ENCODE measurements around the gene LCN6.
A peak's percentile ranks its signal among the peaks of the same experiment; 100 is the strongest.
"Not testable (repeated sequence)": the region's sequence is repeated elsewhere in the genome, so short reads cannot be mapped to it uniquely, and the experiment has no call there.

Gene LCN6, protein sequence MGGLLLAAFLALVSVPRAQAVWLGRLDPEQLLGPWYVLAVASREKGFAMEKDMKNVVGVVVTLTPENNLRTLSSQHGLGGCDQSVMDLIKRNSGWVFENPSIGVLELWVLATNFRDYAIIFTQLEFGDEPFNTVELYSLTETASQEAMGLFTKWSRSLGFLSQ

DNA sequence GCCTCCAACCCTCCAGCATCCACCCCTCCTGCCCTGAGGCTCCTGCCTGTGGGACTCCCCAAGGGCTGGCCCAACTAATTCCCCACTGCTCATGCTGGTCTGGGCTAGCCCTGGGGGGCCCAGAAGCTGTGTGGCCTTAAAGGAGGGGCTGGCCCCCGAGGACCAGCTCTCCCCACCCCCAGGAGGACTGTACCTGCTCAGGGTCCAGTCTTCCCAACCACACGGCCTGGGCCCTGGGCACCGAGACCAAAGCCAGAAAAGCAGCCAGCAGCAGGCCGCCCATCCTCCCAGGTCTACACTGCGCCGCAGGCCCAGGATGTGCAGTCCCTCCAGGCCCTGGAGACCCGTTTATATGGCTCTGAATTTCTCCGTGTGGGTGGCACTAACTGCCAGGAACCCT is at the start of gene LCN6:
LCN6 (minus strand) TSS at position 325 of the 400 bp plus-strand sequence; CDS start at position 283, 42 bp downstream.
- DNase-seq (ENCODE audit: low spot score), result no peak

DNA sequence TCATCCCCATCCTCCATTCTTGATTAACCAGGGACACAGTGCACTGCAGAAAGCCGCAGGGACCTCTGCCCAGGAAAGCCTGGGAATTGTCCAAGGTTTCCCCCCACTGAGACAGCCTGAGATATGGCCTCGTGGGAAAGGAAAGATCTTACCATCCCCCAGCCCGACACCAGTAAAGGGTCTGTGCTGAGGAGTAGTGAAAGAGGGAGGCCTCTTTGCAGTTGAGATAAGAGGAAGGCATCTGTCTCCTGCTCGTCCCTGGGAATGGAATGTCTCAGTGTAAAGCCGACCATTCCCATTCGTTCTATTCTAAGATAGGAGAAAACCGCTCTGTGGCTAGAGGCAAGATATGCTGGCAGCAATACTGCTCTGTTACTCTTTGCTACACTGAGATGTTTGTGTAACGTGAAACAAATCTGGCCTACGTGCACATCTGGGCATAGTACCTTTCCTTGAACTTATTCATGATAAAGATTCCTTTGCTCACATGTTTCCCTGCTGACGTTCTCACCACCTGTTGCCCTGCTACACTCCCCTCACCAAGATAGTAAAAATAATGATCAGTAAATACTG is 48.5 kb upstream of the LCN6 start:
- not testable (repeated sequence) for DNase-seq (ENCODE audit: low spot score)

DNA sequence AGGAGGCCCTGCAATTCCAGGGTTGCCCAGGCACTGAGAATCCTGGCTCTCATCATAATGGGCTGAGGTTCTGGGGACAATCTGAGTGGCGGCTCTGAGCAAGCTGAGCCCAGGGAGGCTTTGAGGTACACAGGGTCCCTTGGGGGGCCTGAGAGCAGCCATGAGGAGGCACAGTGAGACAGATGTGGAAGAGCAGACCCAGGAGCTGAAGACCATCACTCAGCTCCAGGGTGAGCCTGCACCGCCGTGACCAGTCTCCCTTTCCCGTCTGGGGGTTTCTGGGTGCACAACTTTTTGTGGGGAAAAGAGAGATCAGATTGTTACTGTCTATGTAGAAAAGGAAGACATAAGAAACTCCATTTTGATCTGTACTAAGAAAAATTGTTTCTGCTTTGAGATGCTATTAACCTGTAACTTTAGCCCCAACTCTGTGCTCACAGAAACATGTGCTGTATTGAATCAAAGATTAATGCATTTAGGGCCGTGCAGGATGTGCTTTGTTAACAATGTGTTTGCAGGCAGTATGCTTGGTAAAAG is 48.0 kb upstream of the LCN6 start, which contains the start of gene CCDC183:
CCDC183 (plus strand) TSS at position 101 of the 537 bp plus-strand sequence; CDS start at position 161, 60 bp downstream.
- DNase-seq (ENCODE audit: low spot score), result no peak

DNA sequence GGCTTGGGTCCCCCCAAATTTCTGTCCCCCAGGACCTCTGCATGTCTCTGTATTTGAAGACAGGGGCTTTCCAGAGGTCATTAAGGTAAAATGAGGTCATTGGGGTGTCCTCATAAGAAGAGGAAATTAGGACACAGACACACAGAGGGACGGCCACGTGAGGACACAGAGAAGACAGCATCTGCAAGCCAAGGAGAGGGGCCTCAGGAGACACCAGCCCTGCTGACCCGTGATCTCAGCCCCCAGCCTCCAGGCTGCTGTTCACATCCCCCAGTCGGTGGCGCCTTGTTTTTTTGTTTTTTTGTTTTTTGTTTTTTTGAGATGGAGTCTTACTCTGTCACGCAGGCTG is 46.6 kb upstream of the LCN6 start:
- DNase-seq (ENCODE audit: low spot score), result no peak

DNA sequence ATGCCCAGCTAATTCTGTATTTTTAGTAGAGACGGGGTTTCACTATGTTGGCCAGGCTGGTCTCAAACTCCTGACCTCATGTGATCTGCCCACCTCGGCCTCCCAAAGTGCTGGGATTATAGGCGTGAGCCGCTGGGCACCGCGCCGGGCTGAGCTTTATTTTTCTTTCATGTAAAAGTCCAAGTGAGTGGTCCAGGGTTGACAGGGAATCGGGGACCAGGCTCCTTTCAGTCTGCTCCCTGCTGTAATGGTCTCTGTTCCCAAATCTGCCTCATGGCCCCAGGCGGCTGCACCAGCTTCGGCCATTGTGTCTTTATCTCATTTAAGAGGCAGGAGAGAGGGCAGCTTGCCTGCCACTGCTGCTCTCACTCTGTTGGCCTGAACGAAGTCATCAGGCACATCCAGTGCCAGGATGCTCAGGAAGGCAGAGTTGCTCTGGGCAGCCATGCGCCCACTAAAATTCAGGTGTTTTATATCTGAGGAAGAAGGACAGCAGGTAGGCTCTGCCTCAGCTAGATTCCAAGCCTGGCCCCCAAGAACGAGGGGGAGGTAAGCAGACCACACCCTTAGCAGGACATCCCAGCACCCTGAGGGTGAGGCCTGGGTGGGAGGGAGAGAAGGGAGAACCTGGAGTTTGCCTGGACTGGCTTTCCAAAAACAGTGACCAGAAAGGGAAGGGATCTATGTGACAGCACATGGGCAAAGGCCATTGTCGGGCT is 46.1 kb upstream of the LCN6 start:
- no peak for DNase-seq (ENCODE audit: low spot score)

DNA sequence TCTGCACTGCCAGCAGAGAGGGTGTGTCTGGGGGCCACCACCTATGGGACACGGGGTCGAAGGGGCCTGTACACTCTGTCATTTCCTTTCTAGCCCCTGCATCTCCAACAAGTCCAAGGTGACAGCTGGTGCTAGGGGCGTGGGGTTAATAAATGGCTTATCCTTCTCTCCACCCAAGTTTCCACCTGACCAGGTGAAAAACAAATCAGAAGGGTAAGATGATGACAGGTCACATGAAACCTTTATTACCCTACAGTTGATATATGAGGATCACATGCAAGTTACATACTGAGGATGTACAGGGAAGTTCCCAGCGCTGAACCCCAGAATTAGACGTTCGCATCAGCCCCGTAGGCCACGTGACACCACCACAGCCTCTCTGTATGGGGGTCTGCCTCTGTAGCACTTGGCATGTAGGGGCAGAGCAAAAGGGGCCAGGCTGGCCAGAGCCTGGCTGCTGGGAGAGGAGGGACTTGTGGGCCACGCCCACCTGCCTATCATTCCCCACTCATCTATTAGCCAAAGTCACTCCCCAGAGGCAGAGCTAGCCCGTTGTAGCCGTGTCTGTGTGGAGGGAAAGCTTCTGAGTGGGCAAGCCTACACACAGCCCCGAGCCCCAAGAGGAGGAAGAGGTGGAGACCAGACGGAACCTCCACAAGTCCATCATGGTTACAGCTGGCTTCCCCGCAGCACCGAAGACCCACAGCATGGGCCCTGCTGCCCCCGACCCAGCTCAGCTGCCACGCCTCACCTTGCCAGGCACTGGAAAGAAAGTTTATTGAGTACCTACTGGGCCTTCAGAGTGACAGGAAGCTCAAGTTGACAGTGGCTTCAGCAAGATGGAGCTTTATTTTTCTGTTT is 45.0 kb upstream of the LCN6 start:
- DNase-seq (ENCODE audit: low spot score), result peak; percentile 67

DNA sequence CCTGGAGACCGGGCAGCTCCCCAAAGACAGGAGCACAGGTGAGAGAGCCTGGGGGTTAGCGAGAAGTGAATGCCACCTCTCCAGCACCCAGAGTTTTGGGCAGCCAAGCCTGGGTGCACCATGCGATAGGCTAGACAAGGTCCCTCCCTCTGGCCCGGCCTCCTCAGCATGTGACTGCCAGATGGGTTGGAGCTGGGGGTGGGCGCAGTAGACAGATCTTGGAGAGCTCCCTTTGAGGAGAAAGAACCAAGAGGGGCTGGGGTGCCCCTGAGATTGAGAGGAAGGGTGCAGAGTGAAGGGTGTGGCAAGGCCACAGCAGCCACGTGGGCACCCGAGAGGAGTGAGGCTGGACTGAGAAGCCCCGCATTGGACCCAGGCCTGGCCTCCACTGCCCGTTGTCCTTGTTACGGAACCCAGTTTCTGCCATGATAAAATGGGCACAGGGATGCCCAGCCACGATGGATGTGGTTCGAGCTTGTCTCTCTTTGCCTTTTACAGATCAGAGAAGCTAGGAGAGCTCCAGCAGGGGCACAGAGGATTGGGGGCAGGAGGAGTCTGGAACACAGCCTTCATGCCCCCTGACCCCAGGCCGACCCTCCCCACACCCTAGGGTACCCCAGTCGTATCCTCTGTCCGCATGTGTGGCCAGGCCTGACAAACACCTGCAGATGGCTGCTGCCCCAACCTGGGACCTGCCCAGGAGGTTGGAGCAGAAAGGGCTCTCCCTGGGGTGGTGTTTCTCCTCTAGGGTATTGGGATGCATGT is 44.2 kb upstream of the LCN6 start:
- no peak for DNase-seq (ENCODE audit: low spot score)

DNA sequence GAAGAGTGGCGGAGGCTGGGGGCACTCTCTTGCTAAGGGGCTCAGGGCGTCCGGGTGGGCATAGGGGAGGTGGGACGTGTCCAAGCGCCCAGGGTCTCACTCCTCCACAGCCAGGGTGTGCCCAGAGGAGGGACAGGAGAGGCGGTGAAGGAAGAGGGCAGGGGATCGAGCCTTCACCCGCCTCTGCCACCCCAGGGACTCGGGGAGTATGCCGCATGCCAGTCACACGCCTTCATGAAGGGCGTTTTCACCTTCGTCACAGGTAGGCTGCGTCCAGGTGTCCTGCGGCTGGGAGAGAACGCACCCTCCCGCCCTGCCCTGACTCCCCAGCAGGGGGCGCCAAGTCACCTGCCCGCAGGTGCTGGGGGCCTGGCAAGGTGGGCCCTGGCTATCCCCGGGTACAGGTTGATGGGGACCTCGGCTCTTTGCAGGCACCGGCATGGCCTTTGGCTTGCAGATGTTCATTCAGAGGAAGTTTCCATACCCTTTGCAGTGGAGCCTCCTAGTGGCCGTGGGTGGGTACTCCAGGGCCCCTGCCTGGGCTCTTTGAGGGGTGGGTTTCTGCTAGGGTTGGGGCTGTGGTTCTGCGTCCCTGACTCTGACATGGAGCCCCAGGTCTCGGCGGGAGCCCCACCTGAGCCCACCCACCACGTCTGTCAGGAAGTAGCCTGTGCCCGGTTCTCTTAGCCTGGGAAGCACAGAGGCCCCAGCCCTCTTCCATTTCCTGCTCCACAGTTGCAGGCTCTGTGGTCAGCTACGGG is 43.4 kb upstream of the LCN6 start:
- peak; percentile 67 for DNase-seq (ENCODE audit: low spot score)

DNA sequence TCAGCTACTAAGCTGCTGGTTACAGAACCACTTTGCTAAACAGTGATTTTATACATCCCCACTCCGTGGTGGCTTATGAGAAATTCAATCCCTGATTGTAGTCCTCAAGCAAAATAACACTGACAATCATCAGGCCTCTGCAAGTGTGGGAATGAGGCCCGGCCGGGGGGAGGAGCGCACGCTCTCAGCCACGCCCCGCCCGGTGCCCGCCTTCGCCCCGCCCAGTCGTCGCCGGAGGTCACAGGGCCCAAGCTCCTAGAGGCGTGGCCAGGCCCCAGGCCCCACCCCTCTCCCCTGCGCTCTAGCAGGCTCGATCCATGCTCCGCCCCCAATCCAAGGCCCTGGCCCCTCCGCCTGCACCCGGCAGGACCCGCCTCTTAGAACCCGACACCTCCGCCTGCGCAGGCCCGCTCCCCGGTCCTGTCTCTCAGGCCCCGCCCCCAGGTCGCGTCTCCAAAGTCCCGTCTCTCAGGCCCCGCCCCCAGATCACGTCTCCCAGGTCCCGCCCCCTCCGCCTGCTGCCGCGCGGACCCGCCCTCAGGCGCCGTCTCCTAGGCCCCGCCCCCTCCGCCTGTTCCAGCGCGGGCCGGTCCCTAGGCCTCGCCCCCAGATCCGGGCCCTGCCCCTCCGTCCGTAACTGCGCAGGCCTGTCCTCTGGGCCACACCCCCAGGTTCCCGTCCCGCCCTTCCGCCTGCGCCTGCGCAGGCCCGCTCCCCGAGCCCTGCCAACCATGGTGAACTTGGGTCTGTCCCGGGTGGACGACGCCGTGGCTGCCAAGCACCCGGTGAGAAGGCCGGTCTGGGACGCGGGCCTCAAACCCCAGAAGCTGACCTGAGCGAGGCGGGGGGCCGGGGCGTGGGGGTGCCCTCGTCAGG is 42.6 kb upstream of the LCN6 start, which contains the start of gene TMEM141:
TMEM141 (plus strand) TSS at position 705 of the 876 bp plus-strand sequence; CDS start at position 732, 27 bp downstream.
- DNase-seq (ENCODE audit: low spot score), result peak; percentile 100

DNA sequence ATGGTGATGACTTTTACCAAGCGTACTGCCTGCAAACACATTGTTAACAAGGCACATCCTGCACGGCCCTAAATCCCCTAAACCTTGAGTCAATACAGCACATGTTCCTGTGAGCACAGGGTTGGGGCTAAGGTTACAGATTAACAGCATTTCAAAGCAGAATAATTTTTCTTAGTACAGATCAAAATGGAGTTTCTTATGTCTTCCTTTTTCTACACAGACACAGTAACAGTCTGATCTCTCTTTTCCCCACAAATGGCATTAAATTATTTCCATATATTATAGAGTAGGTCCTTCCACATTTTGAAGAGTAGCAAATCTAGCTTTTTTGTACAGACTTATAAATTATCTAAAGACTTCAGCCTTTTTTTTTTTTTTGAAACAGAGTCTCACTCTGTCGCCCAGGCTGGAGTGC is 41.2 kb upstream of the LCN6 start:
- DNase-seq (ENCODE audit: low spot score), result no peak

DNA sequence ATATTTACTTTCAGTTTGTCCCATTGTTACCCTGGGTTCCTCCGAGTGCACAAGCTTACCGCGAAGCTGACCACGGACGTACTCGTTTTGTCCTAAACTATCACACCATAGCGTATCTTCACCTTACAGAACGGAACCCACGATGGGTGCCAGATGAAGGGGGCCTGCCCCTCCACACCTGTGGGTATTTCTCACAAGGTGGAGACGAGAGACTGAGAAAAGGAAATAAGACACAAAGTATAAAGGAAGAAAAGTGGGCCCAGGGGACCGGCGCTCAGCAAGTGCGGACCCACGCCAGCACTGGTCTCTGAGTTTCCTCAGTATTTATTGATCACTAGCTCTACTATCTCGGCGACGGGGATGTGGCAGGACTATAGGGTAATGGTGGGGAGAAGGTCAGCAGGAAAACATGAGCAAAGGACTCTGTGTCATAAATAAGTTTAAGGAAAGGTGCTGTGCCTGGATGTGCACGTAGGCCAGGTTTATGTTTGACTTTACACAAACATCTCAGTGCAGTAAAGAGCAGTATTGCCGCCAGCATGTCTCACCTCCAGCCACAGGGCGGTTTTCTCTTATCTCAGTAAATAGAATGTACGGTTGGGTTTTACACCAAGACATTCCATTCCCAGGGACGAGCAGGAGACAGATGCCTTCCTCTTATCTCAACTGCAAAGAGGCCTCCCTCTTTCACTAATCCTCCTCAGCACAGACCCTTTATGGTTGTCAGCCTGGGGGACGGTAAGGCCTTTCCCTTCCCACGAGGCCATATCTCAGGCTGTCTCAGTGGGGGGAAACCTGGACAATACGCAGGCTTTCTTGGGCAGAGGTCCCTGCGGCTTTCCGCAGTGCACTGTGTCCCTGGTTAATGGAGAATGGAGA is 40.6 kb upstream of the LCN6 start:
- DNase-seq (ENCODE audit: low spot score), result not testable (repeated sequence)

DNA sequence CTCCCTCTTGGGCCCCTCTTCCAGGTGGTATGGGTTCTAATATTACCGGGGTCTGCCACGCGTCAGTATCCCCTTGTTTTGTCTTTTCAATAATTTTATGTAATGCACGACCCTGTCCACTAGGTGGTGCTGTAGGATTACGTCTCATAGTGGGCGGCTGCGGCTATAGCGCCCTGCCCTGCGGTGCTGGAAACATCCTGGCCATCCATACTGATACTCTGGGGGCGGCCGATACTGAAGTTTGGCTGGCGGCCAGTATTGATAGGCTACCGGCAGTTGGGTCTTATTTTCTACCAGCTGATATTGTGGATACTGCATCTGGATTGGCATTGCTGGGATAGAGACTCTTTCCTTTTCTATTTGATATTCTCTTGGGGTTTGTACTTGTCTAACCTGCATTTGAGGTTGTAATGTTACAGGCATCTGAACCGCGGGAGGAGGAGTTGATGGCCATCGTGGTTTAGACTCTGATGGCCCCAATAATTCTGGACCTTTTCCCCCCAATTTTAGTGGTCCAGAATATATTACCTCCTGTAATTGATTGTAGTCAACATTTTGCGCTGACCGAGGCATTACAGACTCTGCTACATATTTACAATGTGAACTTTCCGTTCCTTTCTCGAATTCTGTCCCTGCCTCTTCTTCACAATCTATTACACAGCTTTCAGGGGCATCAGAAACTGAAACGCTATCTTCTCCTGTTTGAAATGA is 39.5 kb upstream of the LCN6 start:
- DNase-seq (ENCODE audit: low spot score), result peak; percentile 88

DNA sequence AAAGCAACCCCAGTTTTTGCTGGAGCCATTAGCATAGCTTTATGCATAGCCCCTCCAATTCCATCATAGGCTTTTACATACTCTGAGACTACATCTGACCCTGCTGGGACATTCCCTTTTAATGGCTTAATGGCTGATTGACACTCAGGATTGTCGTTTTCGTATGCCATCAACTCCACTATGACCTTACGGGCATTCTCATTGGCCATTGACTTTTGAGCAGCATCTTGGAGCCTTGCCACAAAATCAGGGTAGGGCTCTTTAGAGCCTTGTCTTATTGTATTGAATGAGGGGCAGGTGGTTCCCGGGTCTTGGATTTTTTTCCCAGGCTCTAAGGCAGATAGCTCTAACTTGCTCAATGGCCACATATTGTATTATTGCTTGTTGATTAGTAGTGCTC is 38.7 kb upstream of the LCN6 start:
- DNase-seq (ENCODE audit: low spot score), result not testable (repeated sequence)

DNA sequence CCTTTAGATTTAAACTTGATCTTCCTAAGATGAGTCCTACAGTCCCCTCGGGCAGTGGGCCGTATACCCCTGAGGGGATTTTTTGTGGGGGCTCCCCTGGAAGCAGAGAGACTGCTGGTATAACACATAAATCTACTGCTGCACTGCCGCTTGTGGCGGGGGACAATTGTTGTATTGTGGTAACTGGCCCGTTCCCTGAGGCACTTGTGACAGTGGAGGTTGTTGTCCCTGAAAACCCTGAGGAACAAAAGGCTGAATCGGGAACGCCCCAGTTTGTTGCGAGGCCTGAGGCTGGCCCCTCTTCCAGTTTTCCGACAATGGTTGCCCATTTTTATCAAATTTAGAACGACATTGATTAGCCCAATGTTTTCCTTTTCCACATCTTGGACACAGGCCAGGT is 38.1 kb upstream of the LCN6 start:
- no peak for DNase-seq (ENCODE audit: low spot score)

DNA sequence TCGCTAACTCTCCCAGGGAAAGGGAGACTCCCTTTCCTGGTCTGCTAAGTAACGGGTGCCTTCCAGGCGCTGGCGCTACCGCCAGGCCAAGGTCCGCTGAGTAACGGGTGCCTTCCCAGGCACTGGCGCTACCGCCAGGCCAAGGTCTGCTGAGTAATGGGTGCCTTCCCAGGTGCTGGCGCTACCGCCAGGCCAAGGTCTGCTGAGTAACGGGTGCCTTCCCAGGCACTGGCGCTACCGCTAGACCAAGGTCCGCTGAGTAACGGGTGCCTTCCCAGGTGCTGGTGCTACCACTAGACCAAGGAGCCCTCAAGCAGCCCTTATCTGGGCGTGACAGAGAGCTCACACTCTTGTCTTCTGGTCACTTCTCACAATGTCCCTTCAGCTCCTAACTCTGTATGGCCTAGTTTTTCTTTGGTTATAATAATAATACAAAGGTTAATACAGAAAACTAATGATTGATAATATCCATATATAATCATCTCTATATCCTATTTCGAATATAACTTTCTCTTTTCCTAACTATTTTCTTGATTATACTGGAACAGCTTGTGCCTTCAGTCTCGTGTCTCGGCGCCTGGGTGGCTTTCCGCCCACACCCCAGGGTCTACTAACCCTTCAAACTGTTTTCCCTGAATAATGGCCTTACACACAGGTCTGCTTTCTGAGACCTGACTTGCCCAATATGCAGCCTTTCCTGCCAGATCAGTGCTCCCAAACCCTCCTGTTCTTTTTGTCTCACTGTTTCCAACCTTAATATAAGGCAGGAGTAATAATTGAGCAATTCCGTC is 37.4 kb upstream of the LCN6 start:
- not testable (repeated sequence) for DNase-seq (ENCODE audit: low spot score)

DNA sequence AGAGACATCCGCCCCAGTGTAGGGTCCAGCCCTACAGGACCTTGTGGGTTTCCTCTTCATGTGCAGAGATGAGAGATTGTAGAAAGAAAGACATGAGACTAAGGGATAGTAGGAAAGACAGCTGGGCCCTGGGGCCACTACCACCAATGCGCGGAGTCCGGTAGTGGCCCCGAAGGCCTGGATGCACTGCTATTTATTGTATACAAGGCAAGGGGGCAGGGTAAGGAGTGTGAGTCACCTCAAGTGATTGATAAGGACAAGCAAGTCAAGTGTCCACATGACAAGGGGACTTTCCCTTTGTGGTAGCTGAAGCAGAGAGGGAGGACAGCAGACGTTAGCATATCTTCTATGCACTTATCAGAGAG is 36.7 kb upstream of the LCN6 start:
- no peak for DNase-seq (ENCODE audit: low spot score)

Measured in hematopoietic multipotent progenitor cell treated with erythropoietin and hydrocortisone succinate and interleukin-3 and kit ligand, for 15 days (in vitro differentiated cells).